Measurements from ENCODE around the gene FHOD3.

FHOD3 gene

GRCh38 chr18:36265015-36265414 lies 32.5 kb upstream of the FHOD3 start:
- no peak overlapping the region for H3K4me3 ChIP-seq (ENCODE audit: low read depth, low read length)
- TF ChIP-seq CTCF (IDR thresholded peaks at IDR 0.05; ENCODE audit: low read depth, low read length), result no peak

GRCh38 chr18:36269157-36269556 lies 28.4 kb upstream of the FHOD3 start:
- TF ChIP-seq CTCF (IDR thresholded peaks at IDR 0.05; ENCODE audit: low read depth, low read length), result no peak
- H3K4me3 ChIP-seq (ENCODE audit: low read depth, low read length), result no peak overlapping the region

GRCh38 chr18:36271153-36271552 lies 26.4 kb upstream of the FHOD3 start:
- no peak overlapping the region for H3K4me3 ChIP-seq (ENCODE audit: low read depth, low read length)
- TF ChIP-seq CTCF (IDR thresholded peaks at IDR 0.05; ENCODE audit: low read depth, low read length), result no peak

GRCh38 chr18:36273347-36273746 lies 24.2 kb upstream of the FHOD3 start:
- no peak overlapping the region for H3K4me3 ChIP-seq (ENCODE audit: low read depth, low read length)
- TF ChIP-seq CTCF (IDR thresholded peaks at IDR 0.05; ENCODE audit: low read depth, low read length), result no peak

GRCh38 chr18:36274083-36274715 lies 23.3 kb upstream of the FHOD3 start:
- H3K4me3 ChIP-seq (ENCODE audit: low read depth, low read length), result no peak overlapping the region
- TF ChIP-seq CTCF (IDR thresholded peaks at IDR 0.05; ENCODE audit: low read depth, low read length), result no peak

GRCh38 chr18:36275561-36275960 lies 22.0 kb upstream of the FHOD3 start:
- TF ChIP-seq CTCF (IDR thresholded peaks at IDR 0.05; ENCODE audit: low read depth, low read length), result no peak
- H3K4me3 ChIP-seq (ENCODE audit: low read depth, low read length), result no peak overlapping the region

DNA sequence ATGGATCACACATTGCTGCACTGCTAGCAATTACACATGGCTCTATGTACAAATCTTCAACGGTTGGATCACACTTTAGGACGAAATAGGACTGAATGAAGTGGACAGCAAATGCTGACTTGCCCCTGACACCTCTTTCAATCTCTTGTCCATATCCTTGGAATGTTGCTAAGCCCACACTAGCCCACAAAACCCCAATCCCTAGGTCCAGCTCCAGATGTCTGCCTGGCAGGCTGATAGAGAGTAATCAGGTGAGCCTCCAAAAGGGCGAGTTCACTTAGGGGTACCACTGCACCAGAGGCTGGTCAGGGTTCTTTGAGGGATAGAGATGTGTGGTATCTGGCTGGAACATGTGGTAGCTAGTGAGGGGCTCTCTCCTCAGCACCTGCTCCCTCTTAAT lies 18.5 kb upstream of the FHOD3 start:
- no peak overlapping the region for H3K4me3 ChIP-seq (ENCODE audit: low read depth, low read length)
- no peak for TF ChIP-seq CTCF (IDR thresholded peaks at IDR 0.05; ENCODE audit: low read depth, low read length)
